ENCODE data around the gene GCC1.

The GCC1 gene

GRCh38 chr7:127618042-127618441 is 32.6 kb upstream of the GCC1 start, which contains the start of gene PAX4:
TSS of gene PAX4 (minus strand) at chr7:127618142. CDS start at chr7:127615928, 2,214 bp downstream.
- Histone ChIP-seq H3K27me3 (ENCODE audit: control insufficient read depth in 2 of 2, insufficient read depth in 2 of 2, low read length in 2 of 2) (peaks cover 11 to 26% of the 10 kb centered on the region in 2 donors), H3K4me3 (ENCODE audit: low read length in 2 of 2) (no peak within 1 kb of the TSS), H3K36me3 (ENCODE audit: control insufficient read depth in 2 of 2, insufficient read depth in 2 of 2, low read length in 2 of 2) (no peaks in the 10 kb centered on the region), H3K4me1 (ENCODE audit: control insufficient read depth in 2 of 2, insufficient read depth in 2 of 2, low read length in 2 of 2) (no peaks in the 10 kb centered on the region), H3K27ac (ENCODE audit: low read depth in 2 of 2, low read length in 2 of 2) (no peak within 1 kb of the TSS), H3K9me3 (ENCODE audit: control insufficient read depth in 2 of 2, low read length in 2 of 2) (no peaks in the 10 kb centered on the region), H3K9ac (ENCODE audit: low read depth in 1 of 2, low read length in 2 of 2) (no peak within 1 kb of the TSS)

GRCh38 chr7:127616724-127617123 is 31.3 kb upstream of the GCC1 start:
- Histone ChIP-seq H3K4me1 (ENCODE audit: control insufficient read depth in 2 of 2, insufficient read depth in 2 of 2, low read length in 2 of 2) (no peaks in the 10 kb centered on the region), H3K9ac (ENCODE audit: low read depth in 1 of 2, low read length in 2 of 2) (no peak overlapping the region), H3K36me3 (ENCODE audit: control insufficient read depth in 2 of 2, insufficient read depth in 2 of 2, low read length in 2 of 2) (no peaks in the 10 kb centered on the region), H3K4me3 (ENCODE audit: low read length in 2 of 2) (no peak overlapping the region), H3K27me3 (ENCODE audit: control insufficient read depth in 2 of 2, insufficient read depth in 2 of 2, low read length in 2 of 2) (peaks cover 11 to 26% of the 10 kb centered on the region in 2 donors), H3K27ac (ENCODE audit: low read depth in 2 of 2, low read length in 2 of 2) (no peak overlapping the region), H3K9me3 (ENCODE audit: control insufficient read depth in 2 of 2, low read length in 2 of 2) (no peaks in the 10 kb centered on the region)

- no peak overlapping the region for H3K4me3 ChIP-seq (ENCODE audit: low read length in 2 of 2)
- no peak overlapping the region for H3K27ac ChIP-seq (ENCODE audit: low read depth in 2 of 2, low read length in 2 of 2)
- H3K9me3 ChIP-seq (ENCODE audit: control insufficient read depth in 2 of 2, low read length in 2 of 2), result no peaks in the 10 kb centered on the region
- no peaks in the 10 kb centered on the region for H3K36me3 ChIP-seq (ENCODE audit: control insufficient read depth in 2 of 2, insufficient read depth in 2 of 2, low read length in 2 of 2)
- peaks cover 0 to 9% of the 10 kb centered on the region in 2 donors for H3K27me3 ChIP-seq (ENCODE audit: control insufficient read depth in 2 of 2, insufficient read depth in 2 of 2, low read length in 2 of 2)
- H3K9ac ChIP-seq (ENCODE audit: low read depth in 1 of 2, low read length in 2 of 2), result no peak overlapping the region
- H3K4me1 ChIP-seq (ENCODE audit: control insufficient read depth in 2 of 2, insufficient read depth in 2 of 2, low read length in 2 of 2), result no peaks in the 10 kb centered on the region
Measured at GRCh38 chr7:127612263-127612662, 26.9 kb upstream of the GCC1 start.

GRCh38 chr7:127609297-127609696 is 23.9 kb upstream of the GCC1 start:
- H3K9me3 ChIP-seq (ENCODE audit: control insufficient read depth in 2 of 2, low read length in 2 of 2), result no peaks in the 10 kb centered on the region
- no peaks in the 10 kb centered on the region for H3K36me3 ChIP-seq (ENCODE audit: control insufficient read depth in 2 of 2, insufficient read depth in 2 of 2, low read length in 2 of 2)
- no peak overlapping the region for H3K9ac ChIP-seq (ENCODE audit: low read depth in 1 of 2, low read length in 2 of 2)
- no peak overlapping the region for H3K4me3 ChIP-seq (ENCODE audit: low read length in 2 of 2)
- no peak overlapping the region for H3K27ac ChIP-seq (ENCODE audit: low read depth in 2 of 2, low read length in 2 of 2)
- H3K4me1 ChIP-seq (ENCODE audit: control insufficient read depth in 2 of 2, insufficient read depth in 2 of 2, low read length in 2 of 2), result no peaks in the 10 kb centered on the region
- no peaks in the 10 kb centered on the region for H3K27me3 ChIP-seq (ENCODE audit: control insufficient read depth in 2 of 2, insufficient read depth in 2 of 2, low read length in 2 of 2)

- Histone ChIP-seq H3K9ac (ENCODE audit: low read depth in 1 of 2, low read length in 2 of 2) (no peak overlapping the region), H3K4me3 (ENCODE audit: low read length in 2 of 2) (no peak overlapping the region), H3K27me3 (ENCODE audit: control insufficient read depth in 2 of 2, insufficient read depth in 2 of 2, low read length in 2 of 2) (no peaks in the 10 kb centered on the region), H3K9me3 (ENCODE audit: control insufficient read depth in 2 of 2, low read length in 2 of 2) (no peaks in the 10 kb centered on the region), H3K27ac (ENCODE audit: low read depth in 2 of 2, low read length in 2 of 2) (no peak overlapping the region), H3K4me1 (ENCODE audit: control insufficient read depth in 2 of 2, insufficient read depth in 2 of 2, low read length in 2 of 2) (no peaks in the 10 kb centered on the region), H3K36me3 (ENCODE audit: control insufficient read depth in 2 of 2, insufficient read depth in 2 of 2, low read length in 2 of 2) (no peaks in the 10 kb centered on the region)
Measured at GRCh38 chr7:127608446-127608845, 23.1 kb upstream of the GCC1 start.

GRCh38 chr7:127600885-127601284 is 15.5 kb upstream of the GCC1 start:
- Histone ChIP-seq H3K9ac (ENCODE audit: low read depth in 1 of 2, low read length in 2 of 2) (no peak overlapping the region), H3K4me1 (ENCODE audit: control insufficient read depth in 2 of 2, insufficient read depth in 2 of 2, low read length in 2 of 2) (no peaks in the 10 kb centered on the region), H3K4me3 (ENCODE audit: low read length in 2 of 2) (no peak overlapping the region), H3K9me3 (ENCODE audit: control insufficient read depth in 2 of 2, low read length in 2 of 2) (no peaks in the 10 kb centered on the region), H3K27ac (ENCODE audit: low read depth in 2 of 2, low read length in 2 of 2) (no peak overlapping the region), H3K27me3 (ENCODE audit: control insufficient read depth in 2 of 2, insufficient read depth in 2 of 2, low read length in 2 of 2) (no peaks in the 10 kb centered on the region), H3K36me3 (ENCODE audit: control insufficient read depth in 2 of 2, insufficient read depth in 2 of 2, low read length in 2 of 2) (no peaks in the 10 kb centered on the region)

- Histone ChIP-seq H3K9ac (ENCODE audit: low read depth in 1 of 2, low read length in 2 of 2) (no peak overlapping the region), H3K4me1 (ENCODE audit: control insufficient read depth in 2 of 2, insufficient read depth in 2 of 2, low read length in 2 of 2) (no peaks in the 10 kb centered on the region), H3K9me3 (ENCODE audit: control insufficient read depth in 2 of 2, low read length in 2 of 2) (no peaks in the 10 kb centered on the region), H3K27me3 (ENCODE audit: control insufficient read depth in 2 of 2, insufficient read depth in 2 of 2, low read length in 2 of 2) (no peaks in the 10 kb centered on the region), H3K36me3 (ENCODE audit: control insufficient read depth in 2 of 2, insufficient read depth in 2 of 2, low read length in 2 of 2) (no peaks in the 10 kb centered on the region), H3K4me3 (ENCODE audit: low read length in 2 of 2) (no peak overlapping the region), H3K27ac (ENCODE audit: low read depth in 2 of 2, low read length in 2 of 2) (no peak overlapping the region)
Measured at GRCh38 chr7:127598318-127598717, 12.9 kb upstream of the GCC1 start.

- Histone ChIP-seq H3K4me3 (ENCODE audit: low read length in 2 of 2) (no peak overlapping the region), H3K9ac (ENCODE audit: low read depth in 1 of 2, low read length in 2 of 2) (no peak overlapping the region), H3K27ac (ENCODE audit: low read depth in 2 of 2, low read length in 2 of 2) (no peak overlapping the region), H3K27me3 (ENCODE audit: control insufficient read depth in 2 of 2, insufficient read depth in 2 of 2, low read length in 2 of 2) (no peaks in the 10 kb centered on the region), H3K36me3 (ENCODE audit: control insufficient read depth in 2 of 2, insufficient read depth in 2 of 2, low read length in 2 of 2) (peaks cover 12 to 15% of the 10 kb centered on the region in 2 donors), H3K4me1 (ENCODE audit: control insufficient read depth in 2 of 2, insufficient read depth in 2 of 2, low read length in 2 of 2) (no peaks in the 10 kb centered on the region), H3K9me3 (ENCODE audit: control insufficient read depth in 2 of 2, low read length in 2 of 2) (no peaks in the 10 kb centered on the region)
Measured at GRCh38 chr7:127595737-127596136, 10.3 kb upstream of the GCC1 start.

- Histone ChIP-seq H3K27ac (ENCODE audit: low read depth in 2 of 2, low read length in 2 of 2) (no peak overlapping the region), H3K9ac (ENCODE audit: low read depth in 1 of 2, low read length in 2 of 2) (no peak overlapping the region), H3K4me1 (ENCODE audit: control insufficient read depth in 2 of 2, insufficient read depth in 2 of 2, low read length in 2 of 2) (peaks cover under 1 to 5% of the 10 kb centered on the region in 2 donors), H3K36me3 (ENCODE audit: control insufficient read depth in 2 of 2, insufficient read depth in 2 of 2, low read length in 2 of 2) (peaks cover 18% of the 10 kb centered on the region in 2 donors), H3K27me3 (ENCODE audit: control insufficient read depth in 2 of 2, insufficient read depth in 2 of 2, low read length in 2 of 2) (no peaks in the 10 kb centered on the region), H3K4me3 (ENCODE audit: low read length in 2 of 2) (no peak overlapping the region), H3K9me3 (ENCODE audit: control insufficient read depth in 2 of 2, low read length in 2 of 2) (no peaks in the 10 kb centered on the region)
Measured at GRCh38 chr7:127594490-127594889, 9.1 kb upstream of the GCC1 start.

- peaks cover 8 to 18% of the 10 kb centered on the region in 2 donors for H3K4me1 ChIP-seq (ENCODE audit: control insufficient read depth in 2 of 2, insufficient read depth in 2 of 2, low read length in 2 of 2)
- no peak overlapping the region for H3K27ac ChIP-seq (ENCODE audit: low read depth in 2 of 2, low read length in 2 of 2)
- H3K9me3 ChIP-seq (ENCODE audit: control insufficient read depth in 2 of 2, low read length in 2 of 2), result no peaks in the 10 kb centered on the region
- H3K9ac ChIP-seq (ENCODE audit: low read depth in 1 of 2, low read length in 2 of 2), result no peak overlapping the region
- no peak overlapping the region for H3K4me3 ChIP-seq (ENCODE audit: low read length in 2 of 2)
- H3K36me3 ChIP-seq (ENCODE audit: control insufficient read depth in 2 of 2, insufficient read depth in 2 of 2, low read length in 2 of 2), result peaks cover 18% of the 10 kb centered on the region in 2 donors
- no peaks in the 10 kb centered on the region for H3K27me3 ChIP-seq (ENCODE audit: control insufficient read depth in 2 of 2, insufficient read depth in 2 of 2, low read length in 2 of 2)
Measured at GRCh38 chr7:127592550-127592949, 7.2 kb upstream of the GCC1 start.

GRCh38 chr7:127591591-127591990 is 6.2 kb upstream of the GCC1 start:
- Histone ChIP-seq H3K27me3 (ENCODE audit: control insufficient read depth in 2 of 2, insufficient read depth in 2 of 2, low read length in 2 of 2) (no peaks in the 10 kb centered on the region), H3K4me3 (ENCODE audit: low read length in 2 of 2) (no peak overlapping the region), H3K9ac (ENCODE audit: low read depth in 1 of 2, low read length in 2 of 2) (no peak overlapping the region), H3K4me1 (ENCODE audit: control insufficient read depth in 2 of 2, insufficient read depth in 2 of 2, low read length in 2 of 2) (peaks cover 8 to 18% of the 10 kb centered on the region in 2 donors), H3K9me3 (ENCODE audit: control insufficient read depth in 2 of 2, low read length in 2 of 2) (no peaks in the 10 kb centered on the region), H3K27ac (ENCODE audit: low read depth in 2 of 2, low read length in 2 of 2) (no peak overlapping the region), H3K36me3 (ENCODE audit: control insufficient read depth in 2 of 2, insufficient read depth in 2 of 2, low read length in 2 of 2) (peaks cover 18% of the 10 kb centered on the region in 2 donors)

All from mucosa of rectum (tissue), 2 donors.